Ishikawa (cell line): Measurements from ENCODE around the gene GPC1.

Experiments
- CEBPB ChIP-seq: IDR thresholded peaks from 2 replicates; pipeline ENCODE4 v1.6.1; 2012
- EGR1 ChIP-seq: IDR thresholded peaks from 2 replicates; pipeline ENCODE4 v1.6.1; 2012
- EP300 ChIP-seq: IDR thresholded peaks from 2 replicates; pipeline ENCODE4 v1.6.1; 2012; ENCODE audit warnings: borderline replicate concordance
- MAX ChIP-seq: IDR thresholded peaks from 2 replicates; pipeline ENCODE4 v1.6.1; 2012
- TAF1 ChIP-seq: IDR thresholded peaks from 2 replicates; pipeline ENCODE4 v1.6.1; 2012; ENCODE audit warnings: low read depth, mild to moderate bottlenecking
- TCF12 ChIP-seq: IDR thresholded peaks from 2 replicates; pipeline ENCODE4 v1.6.1; 2012; ENCODE audit warnings: low read depth
- TF ChIP-seq, protein P1 (sequence below): IDR thresholded peaks from 2 replicates; pipeline ENCODE4 v1.6.1; 2012; ENCODE audit warnings: low read depth, mild to moderate bottlenecking

GRCh38 chr2:240392084-240392947 lies 43.1 kb upstream of the GPC1 start:
- TF ChIP-seq EGR1 (no peak), EP300 (no peak), CEBPB (no peak), TAF1 (no peak), MAX (no peak), TCF12 (no peak)
- TF ChIP-seq, protein P1, sequence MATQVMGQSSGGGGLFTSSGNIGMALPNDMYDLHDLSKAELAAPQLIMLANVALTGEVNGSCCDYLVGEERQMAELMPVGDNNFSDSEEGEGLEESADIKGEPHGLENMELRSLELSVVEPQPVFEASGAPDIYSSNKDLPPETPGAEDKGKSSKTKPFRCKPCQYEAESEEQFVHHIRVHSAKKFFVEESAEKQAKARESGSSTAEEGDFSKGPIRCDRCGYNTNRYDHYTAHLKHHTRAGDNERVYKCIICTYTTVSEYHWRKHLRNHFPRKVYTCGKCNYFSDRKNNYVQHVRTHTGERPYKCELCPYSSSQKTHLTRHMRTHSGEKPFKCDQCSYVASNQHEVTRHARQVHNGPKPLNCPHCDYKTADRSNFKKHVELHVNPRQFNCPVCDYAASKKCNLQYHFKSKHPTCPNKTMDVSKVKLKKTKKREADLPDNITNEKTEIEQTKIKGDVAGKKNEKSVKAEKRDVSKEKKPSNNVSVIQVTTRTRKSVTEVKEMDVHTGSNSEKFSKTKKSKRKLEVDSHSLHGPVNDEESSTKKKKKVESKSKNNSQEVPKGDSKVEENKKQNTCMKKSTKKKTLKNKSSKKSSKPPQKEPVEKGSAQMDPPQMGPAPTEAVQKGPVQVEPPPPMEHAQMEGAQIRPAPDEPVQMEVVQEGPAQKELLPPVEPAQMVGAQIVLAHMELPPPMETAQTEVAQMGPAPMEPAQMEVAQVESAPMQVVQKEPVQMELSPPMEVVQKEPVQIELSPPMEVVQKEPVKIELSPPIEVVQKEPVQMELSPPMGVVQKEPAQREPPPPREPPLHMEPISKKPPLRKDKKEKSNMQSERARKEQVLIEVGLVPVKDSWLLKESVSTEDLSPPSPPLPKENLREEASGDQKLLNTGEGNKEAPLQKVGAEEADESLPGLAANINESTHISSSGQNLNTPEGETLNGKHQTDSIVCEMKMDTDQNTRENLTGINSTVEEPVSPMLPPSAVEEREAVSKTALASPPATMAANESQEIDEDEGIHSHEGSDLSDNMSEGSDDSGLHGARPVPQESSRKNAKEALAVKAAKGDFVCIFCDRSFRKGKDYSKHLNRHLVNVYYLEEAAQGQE, result no peak
